CD4-positive, CD25-positive, alpha-beta regulatory T cell (primary cell): ENCODE results near the gene FARP1. TPM values are rescaled to one million over a fixed set of nuclear protein-coding genes. Genes with fewer than 3 reads are reported as not detected.

ENCODE experiments used
- ATAC-seq, 2 donors: fragments of 150-1000 bp; cut with Tn5 transposase; one replicate each; pipeline ENCODE4 v1.10.0; 2021; ENCODE audit warnings: low read depth in 2 of 2, moderate number of reproducible peaks in 2 of 2, moderate library complexity in 1 of 2
- DNase-seq, 3 donors: peaks; one replicate each; pipeline versions ENCODE4 v3.0.0 to v3.0.0-alpha.2; 2012 to 2022; ENCODE audit warnings: mixed read lengths in 1 of 3
- H3K27ac ChIP-seq: one replicate; pipeline ENCODE4 v1.7.0; 2013; ENCODE audit warnings: mild to moderate bottlenecking, low read length; ENCODE audit not compliant: insufficient read depth, poor library complexity, severe bottlenecking
- H3K27me3 ChIP-seq: one replicate; pipeline ENCODE4 v1.7.0; 2013; ENCODE audit warnings: low read length; ENCODE audit not compliant: control insufficient read depth, insufficient read depth
- H3K36me3 ChIP-seq: one replicate; pipeline ENCODE4 v1.7.0; 2013; ENCODE audit warnings: mild to moderate bottlenecking, low read length, moderate library complexity; ENCODE audit not compliant: control insufficient read depth, insufficient read depth
- H3K4me1 ChIP-seq: 2 replicates; pipeline ENCODE4 v1.7.0; 2013; ENCODE audit warnings: mild to moderate bottlenecking, low read length; ENCODE audit not compliant: insufficient read depth, control insufficient read depth, poor library complexity, severe bottlenecking
- H3K4me3 ChIP-seq: one replicate; pipeline ENCODE4 v1.7.0; 2013; ENCODE audit warnings: low read depth, mild to moderate bottlenecking, low read length, moderate library complexity
- H3K9me3 ChIP-seq, 2 experiments: 1 replicate in 1 of 2; 2 replicates in 1 of 2; pipeline ENCODE4 v1.7.0; 2013; ENCODE audit warnings: low read length in 2 of 2, mild to moderate bottlenecking in 1 of 2, moderate library complexity in 1 of 2; ENCODE audit not compliant: control insufficient read depth in 2 of 2
- H3K27ac Mint-ChIP-seq, 3 donors: one replicate each; pipeline ENCODE4 v1.8.0; 2020 to 2022; ENCODE audit warnings: mild to moderate bottlenecking in 3 of 3, mixed read lengths in 3 of 3, moderate library complexity in 2 of 3
- H3K27me3 Mint-ChIP-seq: one replicate; pipeline ENCODE4 v1.8.0; 2022; ENCODE audit warnings: mild to moderate bottlenecking, mixed read lengths
- H3K36me3 Mint-ChIP-seq: one replicate; pipeline ENCODE4 v1.8.0; 2020; ENCODE audit warnings: mixed read lengths
- H3K4me1 Mint-ChIP-seq, 4 donors: one replicate each; pipeline ENCODE4 v1.8.0; 2020 to 2022; ENCODE audit warnings: mixed read lengths in 4 of 4, mild to moderate bottlenecking in 1 of 4
- H3K4me3 Mint-ChIP-seq, 4 donors: one replicate each; pipeline ENCODE4 v1.8.0; 2020 to 2022; ENCODE audit warnings: mild to moderate bottlenecking in 4 of 4, mixed read lengths in 4 of 4, moderate library complexity in 3 of 4
- H3K9me3 Mint-ChIP-seq, 7 donors: one replicate each; pipeline ENCODE4 v1.8.0; 2020 to 2022; ENCODE audit warnings: mixed read lengths in 7 of 7, mild to moderate bottlenecking in 3 of 7, moderate library complexity in 2 of 7
- polyA plus RNA-seq, 4 donors: library from polyadenylated mRNA; unstranded; fragments of 300-500 nt; fragmentation: Illumina TruSeq; gene quantifications; one replicate each; pipeline ENCODE4 v1.2.3, GENCODE V29; 2021
- total RNA-seq: library from RNA; stranded (reverse); gene quantifications from one replicate; pipeline ENCODE4 v1.2.3, GENCODE V29; 2022

Gene FARP1
- total and polyA plus RNA-seq, 5 donors from 2014 or later: 0.25 to 0.79 (median 0.46) TPM

GRCh38 chr13:98470920-98471319, 328.0 kb downstream of the FARP1 start:
- no peak for ATAC-seq
- H3K27ac ChIP-seq: no peak overlapping the region
- Mint-ChIP-seq H3K4me3 (no peak overlapping the region), H3K9me3 (peaks cover 0 to 1% (median 0%) of the 10 kb centered on the region in 7 donors), H3K4me1 (peaks cover under 1 to 31% (median 24%) of the 10 kb centered on the region in 4 donors), H3K27ac (peak overlapping the region in 2 of 3 donors; percentile 61 to 86), H3K27me3 (no peaks in the 10 kb centered on the region), H3K36me3 (peaks cover 32% of the 10 kb centered on the region)
- no peaks in the 10 kb centered on the region for H3K9me3 ChIP-seq
- DNase-seq: no peak
- H3K36me3 ChIP-seq: peaks cover 67% of the 10 kb centered on the region
- peaks cover 3% of the 10 kb centered on the region for H3K4me1 ChIP-seq
- no peak overlapping the region for H3K4me3 ChIP-seq
- no peaks in the 10 kb centered on the region for H3K27me3 ChIP-seq

DNA sequence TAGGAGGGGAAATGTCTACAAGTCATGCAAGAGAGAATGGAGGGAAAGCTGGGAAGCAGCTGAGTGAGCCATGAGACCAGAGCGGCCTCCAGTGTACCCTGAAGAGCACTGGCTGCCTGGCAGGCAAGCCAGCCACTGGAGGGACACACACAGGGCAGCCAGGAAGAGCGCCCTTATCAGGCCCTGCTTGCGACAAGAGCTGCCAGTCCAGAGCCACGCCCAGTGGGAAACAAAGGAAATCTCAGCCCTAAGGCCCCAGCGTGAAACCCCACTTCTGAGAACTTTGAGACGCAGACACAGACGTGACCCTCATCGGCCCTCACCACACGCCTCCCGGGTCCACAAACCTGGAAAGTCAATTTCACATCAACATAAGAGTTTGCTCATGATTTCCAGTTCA, 329.0 kb downstream of the FARP1 start:
- H3K4me3 ChIP-seq: no peak overlapping the region
- peaks cover 14% of the 10 kb centered on the region for H3K4me1 ChIP-seq
- DNase-seq (no peak), ATAC-seq (no peak)
- Mint-ChIP-seq H3K4me3 (no peak overlapping the region), H3K27me3 (no peaks in the 10 kb centered on the region), H3K27ac (peak overlapping the region; percentile 10 to 69 (median 61)), H3K9me3 (peaks cover 0 to 1% (median 0%) of the 10 kb centered on the region in 7 donors), H3K4me1 (peaks cover 8 to 37% (median 30%) of the 10 kb centered on the region in 4 donors), H3K36me3 (peaks cover 36% of the 10 kb centered on the region)
- H3K27ac ChIP-seq: no peak overlapping the region
- peaks cover 56% of the 10 kb centered on the region for H3K36me3 ChIP-seq
- no peaks in the 10 kb centered on the region for H3K27me3 ChIP-seq
- no peaks in the 10 kb centered on the region for H3K9me3 ChIP-seq

GRCh38 chr13:98473135-98473787, 330.4 kb downstream of the FARP1 start:
- H3K4me3 ChIP-seq: no peak overlapping the region
- Mint-ChIP-seq H3K4me1 (peaks cover 11 to 45% (median 38%) of the 10 kb centered on the region in 4 donors), H3K36me3 (peaks cover 35% of the 10 kb centered on the region), H3K27ac (peak overlapping the region; percentile 20 to 80 (median 59)), H3K27me3 (no peaks in the 10 kb centered on the region), H3K9me3 (peaks cover 0 to 1% (median 0%) of the 10 kb centered on the region in 7 donors), H3K4me3 (no peak overlapping the region)
- ATAC-seq (no peak), DNase-seq (no peak)
- H3K36me3 ChIP-seq: peaks cover 45% of the 10 kb centered on the region
- no peaks in the 10 kb centered on the region for H3K9me3 ChIP-seq
- H3K27ac ChIP-seq: peak overlapping the region; percentile 15
- no peaks in the 10 kb centered on the region for H3K27me3 ChIP-seq
- peaks cover 27% of the 10 kb centered on the region for H3K4me1 ChIP-seq

DNA sequence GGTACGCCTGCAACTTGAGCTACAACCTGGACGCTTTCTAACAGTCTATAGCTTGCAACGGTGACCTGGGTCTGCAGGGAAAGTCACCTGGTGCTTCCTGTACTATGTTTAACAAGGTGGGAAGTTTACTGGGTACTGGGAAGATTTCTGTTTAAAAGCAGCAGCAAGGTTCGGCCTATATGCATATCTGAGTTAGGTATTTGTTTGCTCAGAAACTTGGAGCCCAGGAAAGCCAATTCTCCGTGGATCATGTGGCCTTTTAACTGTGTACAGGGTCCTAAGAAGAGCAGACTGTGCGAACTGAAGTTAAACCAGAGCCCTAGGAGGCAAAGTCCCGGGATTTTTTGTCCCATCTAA, 330.9 kb downstream of the FARP1 start:
- peaks cover 34% of the 10 kb centered on the region for H3K36me3 Mint-ChIP-seq
- Histone ChIP-seq H3K4me1 (peaks cover 31% of the 10 kb centered on the region), H3K27me3 (no peaks in the 10 kb centered on the region), H3K36me3 (peaks cover 42% of the 10 kb centered on the region), H3K27ac (no peak overlapping the region), H3K9me3 (no peaks in the 10 kb centered on the region), H3K4me3 (no peak overlapping the region)
- peaks cover 0 to 1% (median 0%) of the 10 kb centered on the region in 7 donors for H3K9me3 Mint-ChIP-seq
- H3K27ac Mint-ChIP-seq: peak overlapping the region in 2 of 3 donors; percentile 29 to 74
- peaks cover 11 to 50% (median 43%) of the 10 kb centered on the region in 4 donors for H3K4me1 Mint-ChIP-seq
- H3K4me3 Mint-ChIP-seq: no peak overlapping the region
- DNase-seq (no peak), ATAC-seq (no peak)
- no peaks in the 10 kb centered on the region for H3K27me3 Mint-ChIP-seq

GRCh38 chr13:98474292-98474691, 331.4 kb downstream of the FARP1 start:
- peaks cover 0 to 1% (median 0%) of the 10 kb centered on the region in 7 donors for H3K9me3 Mint-ChIP-seq
- DNase-seq (no peak), ATAC-seq (no peak)
- peaks cover 13 to 55% (median 46%) of the 10 kb centered on the region in 4 donors for H3K4me1 Mint-ChIP-seq
- Histone ChIP-seq H3K4me1 (peaks cover 37% of the 10 kb centered on the region), H3K9me3 (no peaks in the 10 kb centered on the region), H3K27me3 (no peaks in the 10 kb centered on the region), H3K4me3 (no peak overlapping the region), H3K36me3 (peaks cover 41% of the 10 kb centered on the region), H3K27ac (no peak overlapping the region)
- H3K36me3 Mint-ChIP-seq: peaks cover 34% of the 10 kb centered on the region
- no peaks in the 10 kb centered on the region for H3K27me3 Mint-ChIP-seq
- H3K27ac Mint-ChIP-seq: peak overlapping the region in 2 of 3 donors; percentile 29 to 80
- no peak overlapping the region for H3K4me3 Mint-ChIP-seq

DNA sequence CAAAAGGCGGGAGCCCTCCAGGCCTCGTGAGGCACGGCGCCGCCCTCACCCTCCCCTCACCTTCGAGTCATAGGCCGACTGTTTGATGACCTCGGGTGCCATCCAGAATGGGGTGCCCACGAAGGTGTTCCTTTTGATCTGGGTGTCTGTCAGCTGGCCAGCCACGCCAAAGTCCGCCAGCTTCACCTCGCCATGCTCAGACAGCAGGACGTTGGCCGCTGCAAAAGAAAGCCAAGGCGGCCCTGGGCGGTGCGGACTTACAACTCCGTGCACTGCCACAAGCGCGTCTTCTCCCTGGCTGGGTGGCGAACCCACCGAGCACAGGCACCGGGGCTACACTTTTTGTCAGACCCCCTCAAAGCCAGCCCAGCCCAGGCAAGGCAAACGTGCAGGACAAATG, 331.9 kb downstream of the FARP1 start:
- ATAC-seq: no peak
- H3K9me3 Mint-ChIP-seq: peaks cover 0 to 1% (median 0%) of the 10 kb centered on the region in 7 donors
- H3K27ac ChIP-seq: no peak overlapping the region
- no peak for DNase-seq
- H3K27me3 ChIP-seq: no peaks in the 10 kb centered on the region
- H3K9me3 ChIP-seq: no peaks in the 10 kb centered on the region
- H3K4me3 ChIP-seq: no peak overlapping the region
- peaks cover 41% of the 10 kb centered on the region for H3K4me1 ChIP-seq
- H3K36me3 ChIP-seq: peaks cover 41% of the 10 kb centered on the region
- H3K27ac Mint-ChIP-seq: no peak overlapping the region
- peaks cover 34% of the 10 kb centered on the region for H3K36me3 Mint-ChIP-seq
- no peak overlapping the region for H3K4me3 Mint-ChIP-seq
- H3K4me1 Mint-ChIP-seq: peaks cover 16 to 60% (median 50%) of the 10 kb centered on the region in 4 donors
- H3K27me3 Mint-ChIP-seq: no peaks in the 10 kb centered on the region

GRCh38 chr13:98475522-98475921, 332.6 kb downstream of the FARP1 start:
- Mint-ChIP-seq H3K27ac (peak overlapping the region in 1 of 3 donors; percentile 14), H3K36me3 (peaks cover 34% of the 10 kb centered on the region), H3K27me3 (no peaks in the 10 kb centered on the region), H3K4me1 (peaks cover 16 to 60% (median 50%) of the 10 kb centered on the region in 4 donors), H3K4me3 (peak overlapping the region in 1 of 4 donors; percentile 54), H3K9me3 (peaks cover 0 to 1% (median 0%) of the 10 kb centered on the region in 7 donors)
- H3K4me3 ChIP-seq: no peak overlapping the region
- H3K27ac ChIP-seq: peak overlapping the region; percentile 78
- peaks cover 44% of the 10 kb centered on the region for H3K4me1 ChIP-seq
- H3K27me3 ChIP-seq: no peaks in the 10 kb centered on the region
- peaks cover 38% of the 10 kb centered on the region for H3K36me3 ChIP-seq
- DNase-seq (no peak), ATAC-seq (no peak)
- H3K9me3 ChIP-seq: no peaks in the 10 kb centered on the region

- Mint-ChIP-seq H3K9me3 (peaks cover 0 to 1% (median 0%) of the 10 kb centered on the region in 7 donors), H3K4me1 (peaks cover 21 to 62% (median 53%) of the 10 kb centered on the region in 4 donors), H3K4me3 (peak overlapping the region in 3 of 4 donors; percentile 53 to 80 (median 73)), H3K27ac (peak overlapping the region; percentile 82 to 94 (median 91)), H3K27me3 (no peaks in the 10 kb centered on the region), H3K36me3 (peaks cover 38% of the 10 kb centered on the region)
- H3K9me3 ChIP-seq: no peaks in the 10 kb centered on the region
- ATAC-seq (peak; percentile 2 to 7), DNase-seq (peak in 1 of 3 donors; percentile 43)
- peak overlapping the region; percentile 78 for H3K27ac ChIP-seq
- peaks cover 36% of the 10 kb centered on the region for H3K36me3 ChIP-seq
- peak overlapping the region; percentile 63 for H3K4me3 ChIP-seq
- H3K27me3 ChIP-seq: no peaks in the 10 kb centered on the region
- H3K4me1 ChIP-seq: peaks cover 49% of the 10 kb centered on the region
These were observed 333.2 kb downstream of the FARP1 start for GRCh38 chr13:98476106-98476505.
